NCI-H146 treated with DMSO at 0.1 percent for 48 hours (cell line): Measurements from ENCODE around the gene SRCAP.

Source experiments
- DNase-seq: peaks from one replicate; lab custom pipeline; 2025; ENCODE audit not compliant: unreplicated experiment; lab: John Stamatoyannopoulos, UW

SRCAP gene

DNA sequence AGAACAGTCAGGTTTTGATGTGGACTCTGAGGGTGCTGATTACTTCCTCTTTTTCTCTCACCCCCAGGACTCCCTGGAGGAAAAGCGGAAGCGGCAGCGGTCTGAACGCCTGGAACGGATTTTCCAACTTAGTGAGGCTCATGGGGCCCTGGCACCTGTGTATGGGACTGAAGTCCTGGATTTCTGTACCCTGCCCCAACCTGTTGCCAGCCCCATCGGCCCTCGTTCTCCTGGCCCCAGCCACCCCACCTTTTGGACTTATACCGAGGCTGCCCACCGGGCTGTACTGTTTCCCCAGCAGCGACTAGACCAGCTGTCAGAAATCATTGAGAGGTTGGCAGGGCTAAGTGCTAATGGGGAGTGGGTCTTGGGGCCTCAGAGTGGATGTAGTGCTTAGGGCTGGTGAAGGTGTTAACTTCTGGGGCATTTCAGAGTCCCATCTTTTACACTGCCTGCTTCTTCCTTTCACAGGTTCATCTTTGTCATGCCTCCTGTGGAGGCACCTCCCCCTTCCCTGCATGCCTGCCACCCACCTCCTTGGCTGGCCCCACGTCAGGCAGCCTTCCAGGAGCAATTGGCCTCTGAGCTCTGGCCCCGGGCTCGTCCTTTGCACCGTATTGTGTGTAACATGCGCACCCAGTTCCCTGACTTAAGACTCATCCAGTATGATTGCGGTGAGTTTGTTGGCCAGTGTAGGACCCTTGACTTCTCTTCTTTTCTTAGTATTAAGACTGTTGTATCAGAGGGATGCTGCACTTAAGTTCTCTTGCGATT lies 30.1 kb downstream of the SRCAP start:
- no peak for DNase-seq

DNA sequence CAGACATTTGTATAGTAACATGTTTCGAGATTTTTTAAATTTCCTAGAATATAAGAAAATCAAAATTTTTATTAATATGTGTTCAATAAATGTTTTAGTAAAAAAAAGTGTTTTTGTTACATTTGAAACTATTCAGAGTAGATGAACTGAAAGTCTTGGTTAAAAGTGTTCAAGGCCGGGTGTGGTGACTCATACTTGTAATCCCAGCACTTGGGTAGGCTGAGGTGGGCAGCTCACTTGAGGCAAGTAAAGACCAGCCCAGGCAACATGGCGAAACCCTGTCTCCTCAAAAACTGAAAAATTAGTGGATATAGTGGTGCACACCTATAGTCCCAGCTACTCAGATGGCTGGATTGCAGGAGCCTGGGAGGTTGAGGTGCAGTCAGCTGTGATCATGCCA lies 32.4 kb downstream of the SRCAP start:
- DNase-seq: no peak

DNA sequence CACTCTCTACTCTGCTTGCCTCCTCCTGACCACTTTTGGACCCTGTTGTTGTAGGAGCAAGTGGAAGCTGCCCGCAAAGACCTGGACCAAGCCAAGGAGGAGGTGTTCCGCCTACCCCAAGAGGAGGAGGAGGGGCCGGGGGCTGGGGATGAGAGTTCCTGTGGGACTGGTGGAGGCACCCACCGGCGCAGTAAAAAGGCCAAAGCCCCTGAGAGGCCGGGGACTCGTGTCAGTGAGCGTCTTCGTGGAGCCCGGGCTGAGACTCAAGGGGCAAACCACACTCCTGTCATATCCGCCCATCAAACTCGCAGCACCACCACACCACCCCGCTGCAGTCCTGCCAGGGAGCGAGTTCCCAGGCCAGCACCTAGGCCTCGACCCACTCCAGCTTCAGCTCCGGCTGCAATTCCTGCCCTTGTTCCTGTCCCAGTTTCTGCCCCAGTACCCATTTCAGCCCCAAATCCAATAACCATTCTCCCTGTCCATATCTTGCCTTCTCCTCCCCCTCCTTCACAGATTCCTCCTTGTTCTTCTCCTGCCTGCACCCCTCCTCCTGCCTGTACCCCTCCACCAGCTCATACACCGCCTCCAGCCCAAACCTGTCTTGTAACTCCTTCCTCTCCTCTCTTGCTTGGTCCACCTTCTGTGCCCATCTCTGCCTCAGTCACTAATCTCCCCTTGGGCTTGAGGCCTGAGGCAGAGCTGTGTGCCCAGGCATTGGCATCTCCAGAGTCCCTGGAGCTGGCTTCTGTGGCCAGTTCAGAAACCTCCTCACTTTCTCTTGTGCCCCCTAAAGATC lies 38.2 kb downstream of the SRCAP start:
- DNase-seq: no peak

DNA sequence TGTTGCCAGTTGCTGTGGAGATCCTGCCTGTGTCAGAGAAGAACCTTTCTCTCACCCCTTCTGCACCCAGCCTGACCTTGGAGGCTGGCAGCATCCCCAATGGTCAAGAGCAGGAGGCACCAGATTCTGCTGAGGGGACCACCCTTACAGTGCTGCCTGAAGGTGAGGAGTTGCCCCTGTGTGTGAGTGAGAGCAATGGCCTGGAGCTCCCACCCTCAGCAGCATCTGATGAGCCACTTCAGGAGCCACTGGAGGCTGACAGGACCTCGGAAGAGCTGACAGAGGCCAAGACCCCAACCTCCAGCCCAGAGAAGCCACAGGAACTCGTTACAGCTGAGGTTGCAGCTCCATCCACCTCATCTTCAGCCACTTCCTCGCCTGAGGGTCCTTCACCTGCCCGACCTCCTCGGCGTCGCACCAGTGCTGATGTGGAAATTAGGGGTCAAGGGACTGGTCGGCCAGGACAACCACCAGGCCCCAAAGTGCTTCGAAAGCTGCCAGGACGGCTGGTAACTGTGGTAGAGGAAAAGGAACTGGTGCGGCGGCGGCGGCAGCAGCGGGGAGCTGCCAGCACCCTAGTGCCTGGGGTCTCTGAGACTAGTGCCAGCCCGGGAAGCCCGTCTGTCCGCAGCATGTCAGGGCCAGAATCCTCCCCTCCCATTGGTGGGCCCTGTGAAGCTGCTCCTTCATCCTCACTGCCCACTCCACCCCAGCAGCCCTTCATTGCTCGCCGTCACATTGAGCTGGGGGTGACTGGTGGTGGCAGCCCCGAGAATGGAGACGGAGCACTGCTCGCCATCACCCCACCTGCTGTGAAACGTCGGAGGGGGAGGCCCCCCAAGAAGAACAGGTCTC lies 39.0 kb downstream of the SRCAP start:
- DNase-seq: no peak

DNA sequence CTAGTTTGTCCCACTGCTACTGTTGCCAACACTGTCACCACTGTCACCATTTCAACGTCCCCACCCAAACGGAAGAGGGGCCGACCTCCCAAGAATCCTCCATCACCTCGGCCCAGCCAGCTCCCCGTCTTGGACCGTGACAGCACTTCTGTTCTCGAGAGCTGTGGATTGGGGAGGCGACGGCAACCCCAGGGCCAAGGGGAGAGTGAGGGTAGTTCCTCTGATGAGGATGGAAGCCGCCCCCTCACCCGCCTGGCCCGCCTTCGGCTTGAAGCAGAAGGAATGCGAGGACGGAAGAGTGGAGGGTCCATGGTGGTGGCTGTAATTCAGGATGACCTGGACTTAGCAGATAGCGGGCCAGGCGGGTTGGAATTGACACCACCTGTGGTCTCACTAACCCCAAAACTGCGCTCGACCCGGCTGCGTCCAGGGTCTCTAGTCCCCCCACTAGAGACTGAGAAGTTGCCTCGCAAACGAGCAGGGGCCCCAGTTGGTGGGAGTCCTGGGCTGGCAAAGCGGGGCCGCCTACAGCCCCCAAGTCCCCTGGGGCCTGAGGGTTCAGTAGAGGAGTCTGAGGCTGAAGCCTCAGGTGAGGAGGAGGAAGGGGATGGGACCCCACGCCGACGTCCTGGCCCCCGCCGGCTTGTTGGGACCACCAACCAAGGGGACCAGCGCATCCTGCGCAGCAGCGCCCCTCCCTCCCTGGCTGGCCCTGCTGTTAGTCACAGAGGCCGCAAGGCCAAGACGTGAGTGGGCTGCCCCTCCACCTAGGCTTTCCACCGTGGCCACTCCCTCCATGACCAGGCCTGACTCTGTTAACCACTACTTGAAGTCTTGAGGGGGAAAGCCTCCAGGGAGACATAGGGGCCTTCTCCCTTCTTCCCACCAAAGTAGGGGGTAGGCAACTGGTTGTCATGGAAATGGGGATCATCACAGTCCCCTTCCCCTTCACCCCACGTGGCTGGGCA lies 40.3 kb downstream of the SRCAP start:
- no peak for DNase-seq

DNA sequence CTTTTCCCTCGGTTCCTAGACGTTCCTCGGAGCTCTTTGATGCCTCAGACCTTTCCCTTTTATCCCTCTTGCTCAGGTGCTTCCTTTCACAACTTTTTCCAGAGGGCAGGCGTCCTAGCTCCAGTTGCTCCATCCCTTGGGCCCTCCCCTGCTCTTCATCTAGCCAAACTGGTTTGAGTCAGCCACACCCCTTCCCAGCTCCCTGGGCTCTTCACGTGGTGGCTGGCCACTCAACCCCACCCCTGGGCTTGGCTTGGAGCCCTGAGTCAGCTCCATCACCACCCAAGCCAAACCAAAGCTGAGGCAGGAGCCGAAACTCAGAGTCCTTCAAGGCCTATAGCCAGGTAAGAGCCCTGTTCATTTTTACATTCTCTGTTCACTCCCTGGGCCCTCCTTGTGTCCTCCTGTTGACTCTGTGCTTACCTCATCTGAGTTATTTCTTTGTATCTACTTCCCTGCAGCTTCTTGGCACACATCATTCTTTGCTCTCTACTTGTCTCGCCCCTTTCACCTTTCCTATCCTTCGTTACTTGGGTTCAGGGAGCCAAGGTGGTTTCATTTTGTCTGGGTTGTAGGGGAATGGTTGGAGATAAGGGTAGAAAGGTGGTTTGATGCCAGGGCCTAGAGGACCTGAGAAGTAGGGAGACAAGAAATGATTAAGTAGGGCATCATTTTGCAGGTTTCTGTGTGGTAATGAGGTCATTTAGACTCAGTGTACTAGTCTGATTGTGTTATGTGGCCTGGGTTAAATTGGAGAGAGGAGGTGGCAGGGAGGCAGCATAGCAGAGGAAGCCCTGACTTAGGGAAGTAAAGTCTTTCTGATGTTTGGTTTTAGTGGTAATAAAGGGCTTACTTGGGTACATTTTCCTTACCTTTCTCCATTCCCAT lies 41.6 kb downstream of the SRCAP start:
- no peak for DNase-seq

DNA sequence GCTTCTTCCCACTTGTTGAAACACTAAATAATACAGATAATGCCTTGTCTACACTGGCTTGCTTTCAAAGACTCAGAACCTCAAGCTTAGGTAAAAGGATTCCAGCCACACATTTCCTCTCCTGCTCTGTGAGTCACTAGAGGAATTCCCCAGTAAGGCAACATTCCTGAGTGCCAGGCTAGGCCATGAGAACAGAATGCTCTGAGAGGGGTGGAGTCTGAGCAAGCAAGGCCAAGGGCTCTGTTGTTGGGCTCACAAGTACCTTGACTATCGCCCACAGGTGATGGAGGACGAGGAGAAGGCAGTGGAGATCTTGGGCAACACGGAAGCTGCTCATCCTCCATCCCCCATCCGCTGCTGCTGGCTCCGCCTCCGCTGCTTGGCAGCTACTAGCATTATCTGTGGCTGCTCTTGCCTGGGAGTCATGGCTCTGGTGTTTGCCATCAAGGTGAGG lies 42.5 kb downstream of the SRCAP start:
- no peak for DNase-seq

DNA sequence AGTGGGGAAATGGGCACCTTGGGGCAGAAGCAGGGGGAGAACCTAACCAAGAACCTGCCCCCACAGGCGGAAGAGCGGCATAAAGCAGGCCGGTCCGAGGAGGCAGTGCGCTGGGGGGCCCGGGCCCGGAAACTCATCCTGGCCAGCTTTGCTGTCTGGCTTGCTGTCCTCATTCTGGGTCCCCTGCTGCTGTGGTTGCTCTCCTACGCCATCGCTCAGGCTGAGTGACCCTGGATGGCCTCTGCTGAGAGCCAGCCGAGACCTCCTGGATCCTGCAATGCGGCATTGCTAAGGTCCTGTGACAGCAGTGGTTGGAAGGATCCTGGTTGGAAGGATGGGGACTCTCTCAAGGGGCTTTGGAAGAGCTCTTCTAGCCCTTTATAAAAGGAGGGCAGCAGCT lies 44.7 kb downstream of the SRCAP start:
- no peak for DNase-seq

DNA sequence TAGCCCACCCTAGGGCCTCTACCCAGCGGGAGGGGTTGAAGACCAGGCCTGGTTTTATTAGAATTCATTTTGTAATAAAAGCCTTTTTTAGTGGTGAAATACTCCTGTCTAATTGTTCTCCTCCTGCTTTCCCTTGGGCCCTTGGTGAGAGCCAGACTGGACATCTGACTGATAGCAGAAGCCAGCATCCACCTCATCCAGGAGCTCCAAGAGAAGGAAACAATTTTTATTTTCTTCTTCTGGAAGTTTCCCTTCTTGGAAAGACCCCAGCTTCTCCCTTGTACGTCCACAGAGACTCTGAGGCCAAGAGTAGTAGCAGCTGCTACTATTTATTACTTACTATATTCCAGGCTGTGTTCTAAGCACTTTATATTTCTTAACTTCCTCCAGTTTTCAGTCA lies 45.2 kb downstream of the SRCAP start:
- DNase-seq: no peak

DNA sequence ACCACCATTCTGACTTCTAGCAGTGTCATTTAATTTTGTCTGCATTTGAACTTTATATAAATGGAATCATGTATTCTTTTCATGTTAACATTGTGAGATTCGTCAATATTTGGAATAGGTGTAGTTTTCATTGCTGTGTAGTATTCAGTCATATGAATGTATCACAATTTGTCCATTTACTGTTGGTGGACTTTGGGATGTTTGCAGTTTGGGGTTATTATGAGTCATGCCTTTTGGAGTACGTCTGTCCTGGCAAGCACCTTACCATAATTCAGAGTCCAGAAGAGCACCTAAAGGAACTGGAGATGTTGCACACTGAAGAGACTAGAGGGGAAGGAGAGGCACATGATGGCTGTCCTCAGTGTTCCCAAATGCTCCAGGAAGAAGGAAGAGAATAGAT lies 46.1 kb downstream of the SRCAP start:
- no peak for DNase-seq

DNA sequence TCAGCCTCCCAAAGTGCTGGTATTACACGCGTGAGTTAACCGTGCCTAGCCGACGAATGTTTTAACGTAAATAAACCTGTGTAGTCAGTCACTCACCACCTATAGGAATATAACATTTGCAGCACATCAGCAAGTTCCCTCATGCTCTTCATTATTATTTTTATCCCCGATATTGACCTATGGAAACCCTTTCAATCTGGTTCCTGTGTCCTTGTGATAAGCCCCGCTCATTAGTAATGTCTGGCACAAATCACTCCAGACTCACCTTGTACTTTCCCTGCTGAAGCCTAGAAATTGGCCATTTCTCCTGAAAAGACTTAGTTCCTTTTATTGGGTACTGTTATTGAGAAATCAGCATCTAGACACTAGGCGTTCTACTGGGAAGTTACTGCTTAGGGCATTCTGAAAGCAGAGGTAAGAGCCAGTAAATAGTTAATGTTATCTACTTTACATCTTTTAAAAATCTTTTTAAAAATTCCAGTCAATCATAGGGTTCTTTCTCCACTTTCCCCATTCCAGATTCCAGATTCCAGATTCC lies 47.7 kb downstream of the SRCAP start:
- DNase-seq: no peak

DNA sequence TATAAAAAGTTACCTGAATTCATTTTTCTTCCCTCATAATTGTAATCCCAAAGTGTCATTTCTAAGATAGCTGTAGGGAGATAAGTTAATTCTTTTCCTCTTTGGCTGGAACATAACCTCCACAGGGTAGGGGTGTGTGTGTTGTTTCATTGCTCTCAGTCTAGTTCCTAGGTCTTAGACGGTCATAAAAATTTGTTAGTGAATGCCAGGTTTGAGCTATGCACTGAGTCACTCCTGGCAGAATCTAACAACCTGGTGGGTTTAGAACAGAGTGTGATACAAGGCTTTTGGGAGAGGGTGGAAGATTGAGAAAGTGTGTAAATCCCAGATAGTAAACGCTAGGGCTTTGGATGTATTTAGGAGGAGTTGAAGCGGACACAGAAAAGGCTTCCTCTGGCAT lies 48.4 kb downstream of the SRCAP start:
- no peak for DNase-seq

DNA sequence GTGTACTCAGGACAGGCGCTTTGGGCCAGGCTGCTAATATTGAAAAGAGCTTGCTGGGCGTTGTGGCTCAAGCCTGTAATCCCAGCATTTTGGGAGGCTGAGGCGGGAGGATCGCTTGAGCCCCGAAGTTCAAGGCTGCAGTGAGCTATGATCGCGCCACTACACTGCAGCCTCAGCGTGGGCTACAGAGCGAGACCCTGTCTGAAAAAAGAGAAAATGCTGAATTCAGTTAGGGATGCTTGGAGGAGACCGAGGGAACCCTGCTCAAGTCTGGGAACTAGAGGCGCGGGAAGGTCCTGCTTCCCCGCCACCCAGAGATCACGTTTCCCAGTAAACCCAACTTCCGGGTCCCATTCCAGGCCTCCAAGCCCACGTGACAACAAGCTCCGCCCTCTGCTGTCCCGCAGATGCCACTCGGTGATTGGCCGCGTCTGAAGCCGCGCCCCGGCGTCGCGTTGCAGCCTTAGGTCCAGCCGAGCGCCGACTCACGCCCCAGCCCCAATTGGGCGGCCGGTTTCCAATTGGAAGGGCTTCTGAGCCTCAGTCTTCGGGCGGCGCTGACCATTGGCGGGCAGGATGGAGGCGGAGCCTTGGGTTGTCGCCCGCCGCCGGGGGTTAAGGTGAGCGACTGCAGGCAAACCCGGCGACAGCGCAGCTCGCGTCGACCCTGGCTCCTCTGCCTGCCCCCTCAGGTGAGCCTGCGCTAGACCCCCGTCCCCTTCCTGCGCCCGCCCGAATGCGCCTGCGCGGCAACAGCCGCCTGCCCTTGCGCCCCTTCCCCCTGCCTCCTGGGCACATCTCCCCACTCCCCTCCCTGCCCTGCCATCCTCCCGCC lies 49.0 kb downstream of the SRCAP start, which contains the start of gene PHKG2:
Gene PHKG2 (plus strand): TSS at position 627 of the 835 bp plus-strand sequence. CDS start 396 bp downstream, outside the sequence.
- DNase-seq: peak; percentile 99

DNA sequence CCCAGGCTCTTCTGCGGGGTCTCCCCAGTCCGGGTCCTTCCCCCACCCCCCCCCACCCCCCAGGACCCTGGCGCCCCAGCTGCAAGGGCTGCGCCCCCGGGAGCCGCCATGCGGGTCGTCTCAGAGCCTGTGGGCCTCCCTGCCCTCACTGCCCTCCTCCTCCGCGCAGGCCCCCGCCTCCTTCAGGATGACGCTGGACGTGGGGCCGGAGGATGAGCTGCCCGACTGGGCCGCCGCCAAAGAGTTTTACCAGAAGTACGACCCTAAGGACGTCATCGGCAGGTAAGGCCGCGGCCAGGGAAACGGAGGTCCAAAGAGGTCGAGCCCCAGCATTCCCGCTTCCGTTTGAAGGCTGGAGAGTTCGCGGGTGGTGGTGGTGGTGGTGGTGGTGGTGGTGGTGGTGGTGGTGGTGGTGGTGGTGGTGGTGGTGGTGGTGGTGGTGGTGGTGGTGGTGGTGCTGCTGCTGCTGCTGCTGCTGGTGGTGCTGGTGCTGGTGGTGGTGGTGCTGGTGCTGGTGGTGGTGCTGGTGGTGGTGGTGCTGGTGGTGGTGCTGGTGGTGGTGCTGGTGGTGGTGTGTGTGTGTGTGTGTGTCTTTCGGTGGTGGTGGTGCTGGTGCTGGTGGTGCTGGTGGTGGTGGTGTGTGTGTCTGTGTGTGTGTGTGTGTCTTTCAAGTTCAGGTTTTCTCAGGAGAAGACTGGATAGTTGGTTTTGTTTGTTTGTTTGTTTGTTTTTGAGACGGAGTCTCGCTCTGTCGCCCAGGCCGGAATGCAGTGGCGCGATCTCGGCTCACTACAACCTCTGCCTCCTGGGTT lies 49.9 kb downstream of the SRCAP start:
- DNase-seq: no peak

DNA sequence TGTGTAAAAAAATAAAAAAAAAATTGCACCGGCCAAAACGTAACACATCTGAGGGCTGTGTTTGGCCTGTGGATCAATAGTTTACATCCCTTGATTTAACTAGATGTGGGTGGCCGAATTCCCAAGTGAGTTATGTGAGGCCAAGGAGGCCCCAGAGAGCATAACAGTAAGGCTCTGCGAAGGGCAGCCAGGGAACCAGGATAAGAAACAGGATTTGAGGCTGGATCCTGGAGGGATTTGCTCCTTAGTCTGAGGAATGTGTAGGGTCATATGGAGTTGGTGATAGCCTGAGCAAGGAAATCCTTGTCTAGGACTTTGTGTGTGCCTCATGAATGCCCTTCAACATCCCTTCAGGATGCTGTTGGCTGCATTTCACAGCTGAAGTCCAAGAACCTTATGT lies 51.2 kb downstream of the SRCAP start:
- no peak for DNase-seq

DNA sequence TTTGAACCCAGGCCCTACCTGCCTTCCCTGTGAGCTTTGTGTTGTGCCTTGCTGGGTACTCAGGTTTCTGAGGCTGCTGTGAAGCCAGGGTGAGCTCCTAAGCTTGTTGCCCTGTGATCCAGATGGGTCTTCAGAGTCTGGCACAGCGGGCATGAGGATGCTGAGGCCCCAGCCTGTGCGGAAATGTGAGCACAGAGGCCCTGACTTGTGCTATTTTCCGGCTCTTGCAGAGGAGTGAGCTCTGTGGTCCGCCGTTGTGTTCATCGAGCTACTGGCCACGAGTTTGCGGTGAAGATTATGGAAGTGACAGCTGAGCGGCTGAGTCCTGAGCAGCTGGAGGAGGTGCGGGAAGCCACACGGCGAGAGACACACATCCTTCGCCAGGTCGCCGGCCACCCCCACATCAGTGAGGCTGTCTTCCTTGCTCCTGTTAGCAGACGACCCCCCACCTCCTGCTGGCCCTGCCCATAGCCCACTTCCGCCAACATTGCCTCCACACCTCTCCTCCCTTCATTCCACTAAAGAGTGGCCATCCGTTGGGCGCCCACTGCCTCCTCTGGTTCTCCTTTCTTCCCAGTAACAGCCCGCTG lies 52.0 kb downstream of the SRCAP start:
- DNase-seq: no peak

DNA sequence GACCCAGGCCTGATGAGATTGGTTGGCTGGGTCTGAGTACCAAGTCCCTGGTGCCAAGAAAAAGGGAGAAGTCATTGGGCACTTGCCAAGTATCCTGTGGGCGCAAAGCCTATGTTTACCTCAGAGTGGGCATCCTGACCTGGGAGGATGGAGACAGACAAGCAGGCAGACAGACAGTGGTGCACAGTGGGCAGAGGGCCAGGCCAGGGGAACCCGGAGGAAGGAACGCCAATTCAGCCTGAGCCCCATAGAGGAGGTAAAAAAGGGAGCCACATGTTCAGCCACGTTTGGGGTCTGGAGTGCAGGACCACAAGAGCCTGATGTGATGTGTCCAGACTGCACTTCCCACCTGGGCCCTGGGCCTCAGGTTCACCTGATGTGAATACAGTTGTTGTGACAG lies 54.6 kb downstream of the SRCAP start:
- no peak for DNase-seq
